GM18517 (cell line): Measurements from ENCODE around the gene MARK4.
"Not testable (repeated sequence)": the region's sequence is repeated elsewhere in the genome, so short reads cannot be mapped to it uniquely, and the experiment has no call there.

ENCODE experiments used
- ATAC-seq: cut with Tn5 transposase; IDR thresholded peaks from one replicate; pipeline ENCODE4 v1.9.1; 2021; ENCODE audit warnings: mild to moderate bottlenecking, moderate library complexity; ENCODE audit not compliant: unreplicated experiment

MARK4 gene

DNA sequence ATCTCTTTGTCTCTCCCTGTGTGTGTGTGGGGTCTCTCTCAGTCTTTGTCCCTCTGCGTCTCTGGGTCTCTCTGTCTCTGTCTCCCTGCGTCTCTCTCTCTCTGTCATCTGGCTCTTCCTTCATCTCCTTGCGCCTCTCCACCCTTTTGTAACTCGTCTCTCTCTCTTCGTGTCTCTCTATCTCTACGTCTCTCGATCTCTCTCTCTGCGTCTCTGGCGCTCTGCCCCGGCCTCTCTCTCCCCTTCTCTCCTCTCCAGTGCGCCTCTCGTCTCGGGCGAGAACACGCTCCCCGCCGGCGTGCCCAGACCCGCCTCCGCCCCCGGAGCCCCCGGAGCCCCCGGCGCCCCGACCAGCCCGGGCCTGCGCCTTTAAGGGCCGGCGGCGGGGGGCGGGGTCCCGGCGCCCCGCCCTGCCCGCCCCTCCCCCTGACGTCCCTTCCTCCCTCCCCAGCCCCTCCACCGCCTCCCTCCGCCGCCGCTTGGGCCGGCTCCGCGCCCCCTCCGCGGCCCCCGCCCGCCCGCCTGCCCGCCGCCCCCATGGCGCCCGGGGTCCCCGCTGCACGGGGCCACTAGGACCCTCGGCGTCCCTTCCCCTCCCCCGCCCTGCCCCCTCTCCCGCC, at the start of gene MARK4:
Gene MARK4, plus strand, starts transcription at position 440 of the 620 bp plus-strand sequence. CDS start 318 bp downstream, outside the sequence.
- ATAC-seq, result no peak

DNA sequence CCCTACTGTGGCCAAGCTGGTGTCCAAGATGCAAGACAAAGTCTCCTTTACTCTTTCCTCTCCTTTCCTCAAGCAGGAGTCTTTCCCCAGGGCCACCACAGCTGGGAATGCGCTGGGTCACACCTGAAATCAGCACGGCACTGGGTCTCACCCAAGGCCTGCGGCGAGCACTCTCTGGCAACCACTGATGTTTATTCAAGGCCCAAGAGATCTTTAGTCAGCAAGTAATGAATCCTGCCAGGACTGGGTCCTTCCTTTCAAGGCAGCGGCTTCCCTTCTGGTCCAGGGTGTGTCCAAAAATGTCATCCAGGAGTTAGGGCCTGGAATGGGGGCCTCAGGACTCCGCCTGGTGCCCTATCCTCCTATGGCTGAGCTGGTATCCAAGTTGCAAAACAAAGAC, 48.4 kb upstream of the MARK4 start:
- ATAC-seq, result no peak

DNA sequence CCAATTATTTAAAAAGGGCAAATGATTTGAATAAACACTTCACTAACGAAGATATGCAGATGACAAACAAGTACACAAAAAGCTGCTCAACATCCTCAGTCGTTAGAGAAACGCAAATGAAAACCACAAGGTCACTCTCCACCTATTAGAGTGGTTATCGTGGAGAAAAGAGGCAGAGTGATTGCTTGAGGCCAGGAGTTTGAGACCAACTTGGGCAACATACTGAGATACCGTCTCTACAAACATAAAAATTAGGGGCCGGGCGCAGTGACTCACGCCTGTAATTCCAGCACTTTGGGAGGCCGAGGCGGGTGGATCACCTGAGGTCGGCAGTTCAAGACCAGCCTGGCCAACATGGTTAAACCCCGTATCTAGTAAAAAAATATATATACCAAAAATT, 45.3 kb upstream of the MARK4 start:
- ATAC-seq, result no peak

DNA sequence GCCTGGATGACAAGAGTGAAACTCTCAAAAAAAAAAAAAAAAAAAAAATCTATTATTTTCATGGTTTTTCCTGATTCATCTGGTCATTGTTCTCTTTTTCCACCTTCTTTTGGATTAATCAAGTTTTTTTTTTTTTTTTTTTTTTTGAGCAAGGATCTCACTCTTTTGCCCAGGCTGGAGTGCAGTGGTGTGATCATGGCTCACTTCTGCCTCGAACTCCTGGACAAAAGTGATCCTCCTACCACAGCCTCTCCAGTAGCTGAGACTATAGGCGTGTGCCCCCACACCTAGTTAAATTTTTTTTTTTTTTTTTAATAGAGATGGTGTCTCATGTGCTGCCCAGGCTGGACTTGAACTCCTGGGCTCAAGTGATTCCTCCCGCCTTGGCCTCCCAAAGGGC, 44.7 kb upstream of the MARK4 start:
- no peak for ATAC-seq

DNA sequence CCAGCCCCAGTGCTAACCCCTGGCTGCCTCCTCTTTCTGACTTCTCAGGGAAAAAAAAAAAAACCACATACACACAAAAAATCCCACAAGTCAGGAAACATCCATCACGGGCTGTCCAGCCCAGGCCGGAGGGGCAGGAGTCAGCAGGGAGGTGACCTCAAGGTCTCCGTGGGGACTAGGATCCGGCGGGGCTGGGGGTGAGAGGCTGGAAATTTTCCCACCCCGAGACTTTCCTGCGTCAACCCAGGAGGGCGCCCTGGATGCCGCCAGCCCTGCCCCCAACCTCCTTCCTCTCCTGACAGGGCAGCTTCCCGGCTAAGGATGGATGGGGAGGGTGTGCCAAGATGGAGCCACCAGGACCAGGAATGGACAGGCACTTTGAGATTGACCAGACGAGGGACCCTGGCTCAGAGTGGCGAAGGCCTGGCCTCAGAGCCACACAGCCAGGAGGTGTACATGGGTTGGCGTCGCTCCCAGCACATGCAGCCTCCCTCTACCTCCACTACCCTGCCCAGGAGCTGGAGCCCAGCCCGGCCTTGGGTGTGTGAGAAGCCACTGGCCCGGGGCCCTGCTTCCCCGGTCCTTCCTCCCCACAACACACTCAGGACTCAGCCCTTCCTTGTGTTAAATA, 39.2 kb upstream of the MARK4 start:
- no peak for ATAC-seq

DNA sequence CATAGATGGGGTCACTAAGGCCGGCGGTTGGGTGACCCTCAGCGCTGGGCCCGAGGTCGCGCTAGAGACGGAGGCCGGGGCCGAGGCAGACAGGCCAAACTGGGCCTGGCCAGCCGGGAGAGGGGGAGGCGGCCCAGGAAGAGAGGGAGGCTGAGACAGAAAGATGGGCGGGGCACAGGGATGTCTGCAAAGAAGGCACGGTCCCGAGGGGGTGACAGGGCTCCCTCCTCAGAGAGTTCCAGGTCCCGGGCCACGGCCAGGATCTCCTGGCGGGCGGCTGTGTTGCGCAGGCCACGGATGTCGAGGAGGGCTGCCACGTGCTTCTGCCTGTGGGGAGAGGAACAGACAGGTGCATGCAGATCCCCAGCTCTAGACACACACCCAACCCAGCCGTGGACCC, 38.0 kb upstream of the MARK4 start:
- no peak for ATAC-seq

DNA sequence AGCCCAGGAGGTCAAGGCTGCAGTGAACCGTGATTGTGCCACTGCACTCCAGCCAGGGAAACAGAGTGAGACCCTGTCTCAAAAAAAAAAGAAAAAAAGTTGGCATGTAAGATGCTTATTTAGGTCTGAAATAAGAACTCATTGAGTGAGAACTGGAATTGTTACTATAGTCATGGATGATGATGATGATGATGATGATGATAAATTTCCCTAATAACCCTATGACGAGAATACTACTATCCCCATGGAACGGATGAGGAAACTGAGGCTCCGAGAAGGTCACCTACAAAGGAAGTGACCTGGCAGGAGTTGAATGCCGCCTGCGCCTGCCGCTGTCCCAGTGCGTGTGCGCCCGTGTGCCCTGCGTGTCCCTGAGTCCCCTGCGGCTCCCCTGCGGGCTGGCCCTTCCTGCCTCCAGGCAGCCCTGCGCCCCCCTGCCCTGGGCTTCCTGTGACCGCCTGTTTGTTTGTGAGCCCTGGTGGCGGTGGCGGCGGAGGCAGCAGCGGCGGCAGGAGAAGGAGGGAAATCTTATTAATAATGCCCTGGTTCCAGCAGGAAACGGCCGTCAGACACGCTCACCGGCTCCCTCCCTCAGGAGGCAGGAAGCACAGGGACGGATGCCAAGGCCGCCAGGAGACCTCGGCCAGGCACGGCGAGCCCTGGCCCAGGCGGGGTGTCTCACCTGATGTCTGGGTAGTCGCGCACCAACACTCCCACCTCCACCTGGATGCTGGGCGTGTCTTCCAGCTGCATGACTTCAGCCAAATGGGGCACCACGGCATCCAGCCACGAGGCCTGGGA, 35.5 kb upstream of the MARK4 start:
- no peak for ATAC-seq

DNA sequence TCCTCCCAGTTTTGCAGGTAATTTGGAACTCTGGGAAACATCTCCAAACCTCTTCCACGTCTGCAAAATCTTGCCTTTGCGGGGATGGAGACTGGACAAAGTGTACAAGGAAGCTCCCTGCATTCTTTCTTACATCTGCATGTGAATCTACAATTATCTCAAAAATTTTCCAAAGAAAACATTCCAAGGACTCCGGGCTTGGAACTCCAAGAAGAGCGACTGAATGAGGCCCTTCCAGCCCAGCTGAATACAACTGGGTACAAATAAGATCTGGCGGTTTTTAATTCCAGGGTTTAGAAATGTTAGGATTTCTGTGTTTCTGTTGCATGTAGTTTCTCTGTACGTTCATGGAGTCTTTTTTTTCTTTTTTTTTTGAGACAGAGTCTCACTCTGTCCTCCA, 34.4 kb upstream of the MARK4 start:
- ATAC-seq, result no peak

DNA sequence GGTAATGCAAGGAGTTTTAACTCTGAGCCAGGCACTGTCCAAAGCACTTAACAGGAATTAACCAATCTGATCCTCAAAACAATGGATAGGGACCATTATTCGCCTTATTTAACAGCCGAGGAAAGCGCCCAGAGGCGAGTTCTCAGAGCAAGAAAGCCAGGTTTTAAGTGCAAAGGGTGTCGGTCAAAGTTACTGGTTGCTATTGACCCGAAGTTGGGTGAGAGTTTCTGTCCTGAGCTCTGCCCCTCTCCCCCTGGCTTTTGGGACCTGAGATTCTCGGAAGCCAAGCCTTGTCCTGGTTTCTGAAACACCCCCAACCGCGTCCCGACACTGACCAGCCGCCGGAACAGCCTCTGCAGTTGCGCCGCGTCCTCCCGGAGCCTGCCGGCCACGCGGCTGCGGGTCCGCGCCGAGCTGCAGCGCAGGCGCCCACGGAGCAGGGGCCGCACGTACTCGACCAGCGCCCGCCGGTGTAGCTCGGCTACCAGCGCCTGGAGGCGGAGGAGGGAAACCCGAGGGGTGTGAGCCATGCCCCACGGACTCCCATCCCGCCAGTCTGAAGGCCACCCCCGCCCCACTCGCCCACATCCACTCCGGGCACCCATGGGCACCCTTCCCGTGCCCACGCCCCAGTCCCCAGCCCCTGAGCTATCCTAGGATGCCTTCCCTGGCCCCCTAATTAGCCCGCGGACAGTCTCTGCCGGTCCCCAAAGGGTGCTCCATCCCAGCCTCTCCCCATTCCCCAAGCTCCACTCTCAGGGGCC, 33.7 kb upstream of the MARK4 start:
- ATAC-seq, result no peak

DNA sequence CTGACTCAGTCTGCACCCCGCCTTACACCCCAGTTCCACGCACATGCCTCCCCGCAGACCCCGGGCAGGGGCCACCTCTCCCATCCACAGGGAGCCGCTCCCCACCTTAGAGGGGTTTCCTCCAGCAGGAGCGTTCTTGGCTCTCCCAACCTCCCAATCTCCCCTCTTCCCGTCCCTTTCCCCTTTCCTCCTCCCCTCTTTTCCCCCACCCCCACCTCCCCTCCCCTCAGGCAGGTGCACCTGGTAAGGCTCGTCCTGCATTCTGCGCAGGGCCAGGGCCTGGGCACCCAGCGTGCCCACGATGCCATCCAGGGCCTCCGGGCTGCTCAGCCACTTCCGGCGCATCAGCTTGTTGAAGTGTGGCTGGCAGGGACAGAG, 33.1 kb upstream of the MARK4 start:
- no peak for ATAC-seq

DNA sequence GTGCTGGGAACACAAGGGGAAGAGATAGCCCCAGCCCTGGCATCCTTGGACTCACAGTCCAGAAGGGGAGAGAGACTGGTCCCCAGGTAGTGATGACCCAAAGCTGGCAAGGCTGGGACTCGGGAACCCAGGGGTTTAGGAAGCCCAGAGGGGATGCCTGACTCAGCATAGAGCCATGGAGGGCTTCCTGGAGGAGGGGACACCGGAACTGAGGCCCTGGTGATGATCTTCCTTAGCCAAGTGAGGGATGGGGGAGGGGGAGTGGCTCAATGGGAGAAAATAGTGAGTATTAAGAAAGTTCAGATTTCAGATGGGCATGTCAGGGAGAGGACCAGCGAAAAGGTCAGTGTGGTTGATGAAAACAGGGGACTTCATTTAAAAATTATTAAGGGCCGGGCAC, 32.6 kb upstream of the MARK4 start:
- ATAC-seq, result no peak

DNA sequence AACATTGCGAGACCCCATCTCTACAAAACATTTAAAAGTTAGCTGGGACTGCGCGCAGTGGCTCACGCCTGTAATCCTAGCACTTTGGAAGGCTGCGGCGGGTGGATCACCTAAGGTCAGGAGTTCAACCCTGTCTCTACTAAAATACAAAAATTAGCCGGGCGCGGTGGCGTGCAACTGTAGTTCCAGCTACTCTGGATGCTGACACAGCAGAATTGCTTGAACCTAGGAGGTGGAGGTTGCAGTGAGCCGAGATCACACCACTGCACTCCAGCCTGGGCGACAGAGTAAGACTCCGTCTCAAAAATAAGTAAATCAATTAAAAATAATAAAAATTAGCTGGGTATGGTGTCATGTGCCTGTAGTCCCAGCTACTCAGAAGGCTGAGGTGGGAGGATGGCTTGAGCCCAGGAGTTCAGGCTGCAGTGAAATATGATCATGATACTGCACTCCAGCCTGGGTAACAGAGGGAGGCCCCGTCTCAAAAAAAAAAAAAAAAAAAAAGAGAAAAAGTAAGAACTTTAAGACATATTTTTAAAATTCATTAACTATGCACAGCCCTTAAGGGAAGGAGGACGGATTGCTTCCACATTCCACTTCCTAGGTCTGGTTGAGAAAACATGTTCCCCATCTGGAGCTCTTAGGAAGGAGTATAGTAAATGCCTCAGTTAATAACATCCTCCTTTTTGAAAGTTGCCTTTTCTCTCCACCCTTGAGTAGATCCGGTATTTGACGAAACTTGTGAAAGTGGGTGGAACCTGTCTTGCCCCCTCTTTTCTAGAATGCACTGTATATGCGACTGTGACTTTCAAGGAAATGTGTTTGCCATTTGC, 31.9 kb upstream of the MARK4 start:
- ATAC-seq, result no peak

DNA sequence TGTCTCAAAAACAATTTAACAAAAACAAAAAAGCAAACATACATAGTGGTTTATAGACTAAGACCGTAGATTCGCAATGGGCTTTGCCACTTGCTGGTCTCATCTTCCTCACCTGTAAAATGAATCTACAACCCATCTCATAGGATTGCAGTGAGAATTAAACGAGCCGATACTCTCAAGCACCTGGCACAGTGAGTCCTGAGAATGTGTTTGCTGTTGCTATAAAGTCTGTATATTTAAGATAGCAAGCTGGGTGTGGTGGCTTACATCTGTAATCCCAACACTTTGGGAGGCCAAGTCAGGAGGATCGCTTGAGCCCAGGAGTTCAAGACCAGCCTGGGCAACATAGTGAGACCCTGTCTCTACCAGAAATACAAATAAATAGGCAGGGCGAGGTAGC, 28.3 kb upstream of the MARK4 start:
- ATAC-seq, result no peak

DNA sequence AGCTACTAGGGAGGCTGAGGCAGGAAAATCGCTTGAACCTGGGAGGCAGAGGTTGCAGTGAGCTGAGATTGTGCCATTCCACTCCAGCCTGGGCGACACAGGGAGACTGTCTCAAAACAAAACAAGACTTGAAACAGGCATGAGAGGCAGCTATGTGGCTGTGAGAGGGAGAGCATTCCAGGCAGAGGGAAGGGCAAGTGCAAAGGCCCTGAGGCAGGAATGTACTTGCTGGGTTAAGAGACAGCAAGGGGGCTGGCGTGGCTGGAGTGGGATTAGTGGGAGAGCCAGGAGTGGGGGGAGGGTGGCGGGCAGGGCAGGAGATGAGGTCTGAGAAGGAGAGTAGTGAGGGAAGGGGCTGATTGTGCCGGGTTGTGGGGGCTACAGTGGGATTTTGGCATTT, 27.2 kb upstream of the MARK4 start:
- ATAC-seq, result no peak

DNA sequence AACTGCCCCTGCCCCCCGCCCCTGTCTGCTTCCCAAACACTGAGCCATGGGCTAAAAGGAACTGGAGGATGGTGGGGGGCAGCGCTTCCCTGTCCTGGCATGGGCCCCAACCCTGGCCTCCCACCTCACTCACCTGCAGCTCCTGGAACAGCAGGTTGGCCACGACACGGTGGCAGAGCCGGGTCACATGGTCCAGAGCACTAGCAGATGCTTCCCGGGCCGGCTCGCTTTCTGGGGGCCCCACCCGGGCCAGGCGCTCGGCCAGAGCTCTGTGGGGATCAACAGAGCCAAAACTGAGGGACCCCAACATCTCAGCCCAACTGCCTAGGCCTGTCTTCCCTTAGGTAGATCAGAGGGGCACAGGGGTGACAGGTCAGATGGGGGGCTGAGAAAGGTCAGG, 26.4 kb upstream of the MARK4 start:
- ATAC-seq, result no peak

DNA sequence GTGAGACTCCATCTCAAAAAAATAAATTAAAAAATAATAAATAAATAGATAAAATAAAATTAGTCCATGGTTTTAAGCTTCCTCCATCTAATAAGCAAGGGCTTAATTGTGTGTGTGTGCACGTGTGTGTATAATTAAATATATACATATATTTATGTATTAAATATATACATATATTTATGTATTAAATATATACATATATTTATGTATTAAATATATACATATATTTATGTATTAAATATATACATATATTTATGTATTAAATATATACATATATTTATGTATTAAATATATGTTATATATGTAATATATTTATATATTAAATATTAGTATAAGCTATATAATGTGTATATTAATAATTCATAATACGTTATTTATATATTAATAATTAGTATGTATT, 22.0 kb upstream of the MARK4 start:
- ATAC-seq, result not testable (repeated sequence)

DNA sequence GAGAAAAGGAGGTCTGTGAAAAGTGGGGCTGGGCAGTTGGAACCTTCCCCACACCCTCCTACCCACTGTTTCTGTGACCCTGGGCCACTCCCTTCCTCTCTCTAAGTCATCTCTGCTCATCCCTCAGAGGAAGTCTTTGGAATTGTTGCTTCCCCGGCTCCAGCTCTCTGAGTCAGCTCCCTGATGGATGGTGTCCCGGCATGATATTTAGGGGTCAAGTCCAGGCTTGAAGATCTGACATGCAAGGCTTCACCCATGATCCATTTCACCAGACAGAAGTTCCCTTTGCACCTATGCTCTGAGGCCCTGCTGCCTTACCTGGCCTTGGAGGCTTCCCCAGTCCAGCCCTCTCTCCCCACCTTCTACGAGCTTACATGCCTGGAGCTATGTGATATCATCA, 19.2 kb upstream of the MARK4 start:
- no peak for ATAC-seq

DNA sequence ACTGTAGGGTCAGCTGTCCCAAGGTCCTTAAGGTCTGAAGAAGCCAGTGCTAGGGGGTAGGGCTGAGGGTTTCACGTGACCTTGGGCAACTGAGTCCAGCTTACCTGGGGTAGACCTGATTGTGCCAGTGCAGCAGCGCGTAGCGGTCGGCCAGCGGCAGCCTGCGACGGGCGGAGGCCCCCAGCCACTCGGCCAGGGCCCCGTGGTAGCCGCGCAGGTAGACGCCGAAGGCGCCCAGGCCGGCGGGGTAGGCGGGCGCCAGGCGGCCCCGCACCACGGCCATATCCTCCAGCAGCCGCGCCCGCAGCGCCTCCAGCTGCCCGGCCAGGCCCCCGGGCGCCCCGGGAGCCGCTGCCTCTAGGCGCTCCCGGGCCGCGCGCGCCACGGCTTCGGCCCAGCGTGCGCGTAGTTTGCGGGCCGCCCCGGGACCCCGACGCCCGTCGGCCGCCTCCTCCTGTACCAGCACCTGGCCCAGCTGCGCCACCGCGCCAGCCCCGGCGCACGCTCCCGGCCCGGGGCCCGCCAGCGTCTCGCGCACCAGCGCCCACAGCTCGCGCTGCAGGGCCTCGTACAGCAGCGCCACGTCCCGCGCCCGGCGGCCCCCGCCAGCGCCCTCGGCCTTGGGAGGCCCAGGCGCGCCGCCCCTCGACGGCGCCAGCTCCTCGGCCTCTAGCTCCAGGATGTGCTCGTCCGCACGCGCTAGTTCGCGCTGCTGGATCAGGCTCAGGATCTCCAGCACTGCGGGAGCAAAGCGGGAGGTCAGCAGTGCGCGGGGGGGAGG, 16.8 kb upstream of the MARK4 start:
- no peak for ATAC-seq

DNA sequence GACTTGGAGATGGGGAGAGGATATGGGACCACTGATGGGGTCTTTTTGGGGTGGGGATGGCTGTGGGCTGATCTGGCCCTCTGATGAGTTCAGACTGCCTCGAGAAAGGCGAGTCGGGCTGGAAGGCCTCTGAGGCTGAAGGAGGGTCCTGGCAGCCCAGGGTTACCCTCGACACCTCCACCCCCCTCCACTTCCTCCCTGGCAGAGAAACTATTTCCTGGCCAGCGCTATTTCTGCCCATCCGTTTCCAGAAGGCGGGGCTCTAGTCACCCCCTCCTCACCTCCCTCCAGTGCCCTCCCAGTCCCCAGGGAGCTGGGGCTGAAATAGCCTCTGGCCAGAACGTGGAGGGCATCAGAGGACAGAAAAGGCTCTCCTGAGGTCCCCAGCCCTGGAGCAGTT, 15.6 kb upstream of the MARK4 start:
- ATAC-seq, result no peak

DNA sequence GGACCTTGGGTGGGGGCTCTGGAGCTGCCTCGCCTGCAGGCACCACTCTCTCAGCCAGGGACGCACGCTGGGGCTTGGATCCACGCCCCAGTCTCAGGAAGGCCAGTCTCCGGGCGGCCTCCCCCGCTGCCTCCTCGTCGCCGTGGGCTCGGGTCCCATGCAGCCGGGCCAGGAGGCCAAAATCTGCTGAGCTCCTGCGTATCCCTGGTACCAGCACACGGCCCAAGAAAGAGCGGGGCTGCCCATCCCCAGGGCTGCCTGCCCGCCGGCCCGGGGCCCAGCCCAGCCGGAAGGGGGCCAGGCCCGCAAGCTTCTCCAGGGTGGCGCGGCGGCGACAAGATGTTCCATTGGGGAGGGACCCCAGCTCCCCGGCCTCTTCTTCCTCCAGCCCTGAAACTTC, 12.5 kb upstream of the MARK4 start:
- ATAC-seq, result no peak
